GM21717 (cell line): ENCODE data around the gene DNAJB7.
"Not testable (repeated sequence)": the region's sequence is repeated elsewhere in the genome, so short reads cannot be mapped to it uniquely, and the experiment has no call there.

Experiments used
- ATAC-seq: cut with Tn5 transposase; IDR thresholded peaks from one replicate; pipeline ENCODE4 v1.9.1; 2021; ENCODE audit warnings: mild to moderate bottlenecking, moderate library complexity; ENCODE audit not compliant: unreplicated experiment

DNAJB7 gene

DNA sequence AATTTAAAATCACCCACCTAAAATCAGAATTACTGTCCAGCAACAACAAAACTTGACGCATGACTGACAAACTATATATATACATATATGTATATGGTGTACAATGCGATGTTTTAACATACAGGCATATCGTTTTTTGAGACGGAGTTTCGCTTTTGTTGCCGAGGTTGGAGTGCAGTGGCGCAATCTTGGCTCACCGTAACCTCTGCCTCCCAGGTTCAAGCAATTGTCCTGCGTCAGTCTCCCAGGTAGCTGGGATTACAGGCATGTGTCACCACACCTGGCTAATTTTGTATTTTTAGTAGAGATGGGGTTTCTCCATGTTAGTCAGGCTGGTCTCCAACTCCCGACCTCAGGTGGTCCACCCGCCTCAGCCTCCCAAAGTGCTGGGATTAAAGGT is 16.1 kb downstream of the DNAJB7 start:
- ATAC-seq, result not testable (repeated sequence)

DNA sequence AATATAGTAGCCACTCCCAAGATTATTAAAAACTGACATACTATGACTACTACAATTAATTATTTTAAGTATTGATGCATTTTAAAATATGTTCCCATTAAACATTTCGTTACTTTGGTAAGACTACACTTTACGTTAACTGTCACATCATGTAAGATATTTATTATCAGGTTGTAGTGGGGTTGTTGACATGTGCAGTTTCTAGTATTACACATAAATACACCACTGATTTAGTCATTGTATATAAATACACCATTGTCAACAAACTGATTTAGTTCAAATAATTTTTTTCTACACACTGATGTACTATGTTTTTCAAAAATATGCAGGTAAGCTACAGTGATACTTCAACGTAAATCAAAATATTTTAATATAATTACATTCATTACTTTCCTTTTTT is 17.0 kb downstream of the DNAJB7 start:
- no peak for ATAC-seq

DNA sequence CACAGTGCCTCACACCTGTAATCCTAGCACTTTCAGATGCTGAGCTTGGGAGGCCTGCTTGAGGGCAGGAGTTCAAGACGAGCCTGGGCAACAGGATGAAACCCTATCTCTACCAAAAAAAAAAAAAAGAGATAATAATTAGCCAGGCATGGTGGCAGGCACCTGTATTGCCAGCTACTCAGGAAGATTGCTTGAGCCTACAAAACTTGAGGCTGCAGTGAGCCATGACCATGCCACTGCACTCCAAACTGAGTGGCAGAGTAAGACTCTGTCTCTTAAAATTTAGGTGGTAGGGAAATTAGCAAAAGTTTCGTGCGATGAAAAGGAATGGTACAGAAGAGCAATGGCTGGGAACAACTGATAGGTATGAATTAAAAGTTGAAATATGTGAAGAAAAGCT is 23.4 kb downstream of the DNAJB7 start:
- ATAC-seq, result no peak

DNA sequence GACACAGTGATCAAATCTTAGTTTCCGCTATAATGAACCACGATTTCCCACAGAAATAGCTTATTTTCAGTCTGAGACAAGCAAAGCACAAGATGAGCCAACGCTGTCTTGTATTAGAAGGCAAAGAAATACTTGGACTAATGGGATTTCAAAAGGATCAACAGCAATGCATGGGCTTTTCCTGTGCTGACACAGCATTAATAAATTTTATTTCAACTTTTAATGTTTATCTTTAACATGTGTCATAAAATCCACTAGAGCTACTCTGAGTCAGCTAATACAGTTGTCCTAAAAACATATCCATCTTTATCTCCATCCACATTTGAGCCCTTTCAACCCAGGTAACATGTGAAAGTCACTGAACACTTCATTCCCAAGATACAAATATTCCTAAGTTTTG is 27.3 kb downstream of the DNAJB7 start:
- ATAC-seq, result no peak

DNA sequence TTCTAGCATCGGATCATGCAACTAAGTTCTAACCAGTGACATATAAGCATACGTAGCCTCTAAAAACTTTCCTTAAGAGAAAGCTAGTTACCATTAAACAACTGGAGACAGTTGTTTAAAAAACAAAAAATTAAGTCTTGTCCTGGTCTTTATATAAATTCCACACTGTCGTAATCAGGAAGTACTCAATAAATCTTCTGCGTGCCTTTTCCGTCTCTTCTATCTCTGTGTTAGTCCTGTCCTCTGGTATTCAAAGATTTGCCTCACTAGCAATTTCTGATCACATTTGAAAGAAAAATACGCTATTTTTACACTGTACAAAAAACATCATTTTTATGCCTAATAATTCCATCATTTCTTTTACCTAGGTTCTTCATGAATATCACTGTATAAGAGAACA is 32.8 kb downstream of the DNAJB7 start:
- ATAC-seq, result no peak

DNA sequence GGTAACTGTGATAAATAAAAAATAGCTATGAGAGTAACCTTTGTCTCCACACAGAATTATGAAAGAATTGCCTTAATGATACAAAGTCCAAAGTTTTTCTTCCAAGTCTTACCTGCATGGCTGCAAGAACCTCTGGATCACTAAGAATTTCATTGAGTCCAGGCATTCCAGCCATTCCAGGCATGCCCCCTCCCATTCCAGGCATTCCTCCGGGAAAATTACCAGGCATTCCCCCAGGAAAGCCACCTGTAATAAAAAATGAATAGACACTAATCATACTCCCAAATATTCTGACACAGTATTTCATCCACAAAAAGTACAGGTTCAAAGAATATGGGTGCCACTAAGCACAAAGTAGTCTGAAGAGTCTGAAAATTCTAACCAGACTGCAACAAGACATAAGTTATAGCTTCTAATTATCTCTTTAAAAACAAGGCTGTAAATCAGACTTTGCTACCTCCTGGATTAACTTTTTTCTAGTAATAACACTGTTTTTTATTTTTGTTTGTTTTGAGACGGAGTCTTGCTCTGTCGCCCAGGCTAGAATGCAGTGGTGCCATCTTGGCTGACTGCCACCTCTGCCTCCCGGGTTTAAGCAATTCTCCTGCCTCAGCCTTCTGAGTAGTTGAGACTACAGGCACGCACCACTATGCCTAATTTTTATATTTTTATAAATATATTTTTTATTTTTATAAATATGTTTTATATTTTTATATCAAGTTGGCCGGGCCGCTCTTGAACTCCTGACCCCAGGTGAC is 34.8 kb downstream of the DNAJB7 start:
- no peak for ATAC-seq

DNA sequence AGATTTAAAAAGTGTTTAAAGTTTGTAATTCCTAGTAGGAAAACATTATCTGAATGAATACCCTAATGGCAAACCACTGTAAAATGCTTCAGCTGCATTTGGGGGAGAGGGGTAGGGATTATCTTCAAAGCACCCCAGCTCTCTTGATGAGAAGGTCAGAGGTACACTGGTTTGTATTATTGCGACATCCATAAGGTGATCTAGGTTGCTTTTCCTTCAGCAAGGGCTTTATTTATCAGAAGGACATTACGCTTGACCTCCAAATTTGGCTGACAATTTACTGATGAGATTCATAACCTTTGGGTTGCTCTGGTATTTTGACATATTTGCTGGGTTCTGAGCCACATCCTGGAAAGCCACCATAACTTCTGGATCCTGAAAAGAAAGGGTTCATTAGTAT is 35.6 kb downstream of the DNAJB7 start:
- ATAC-seq, result not testable (repeated sequence)

DNA sequence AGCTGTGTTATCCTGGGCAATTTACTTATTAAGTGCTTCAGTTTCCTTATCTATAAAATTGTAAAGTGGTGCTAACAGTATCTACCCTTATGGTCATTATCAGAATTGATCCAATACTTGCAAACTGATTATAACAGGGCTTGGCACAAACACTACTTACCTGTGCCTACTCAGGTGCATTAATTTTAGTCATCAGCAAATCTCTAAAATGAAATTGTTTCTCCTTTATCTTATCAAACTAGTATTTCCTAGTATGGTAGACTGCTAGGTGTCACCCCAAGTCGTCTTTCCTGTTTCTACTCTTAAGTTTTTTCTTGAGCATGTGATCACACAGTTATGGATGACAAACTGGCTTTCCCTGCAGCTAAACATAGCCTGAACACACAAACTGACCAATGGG is 38.5 kb downstream of the DNAJB7 start:
- ATAC-seq, result no peak

DNA sequence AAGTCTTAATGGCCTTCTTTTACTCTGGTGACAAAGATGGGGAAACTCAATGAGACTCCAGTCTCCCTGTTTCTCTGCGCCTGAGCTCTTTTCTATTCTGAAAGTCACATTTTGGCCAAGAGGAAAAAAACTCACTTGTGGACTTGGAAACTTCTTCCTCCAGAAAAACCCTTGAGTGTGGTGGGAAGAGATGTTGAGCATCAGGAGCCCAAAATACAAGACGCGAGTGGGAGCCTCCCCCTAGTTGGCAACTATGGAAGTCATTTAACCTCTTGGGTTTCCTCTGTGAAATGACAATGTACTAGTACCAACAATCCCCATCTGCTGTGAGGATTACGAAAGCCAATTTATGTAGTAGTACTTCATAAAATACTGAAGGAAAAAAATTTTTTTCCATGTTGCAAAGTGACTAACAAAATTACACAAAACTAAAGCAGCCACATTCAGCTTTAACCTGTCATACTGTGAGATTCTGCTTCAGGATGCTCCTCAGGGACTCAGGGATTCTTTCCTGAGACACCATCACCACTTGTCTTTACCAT is 42.2 kb downstream of the DNAJB7 start:
- ATAC-seq, result no peak

DNA sequence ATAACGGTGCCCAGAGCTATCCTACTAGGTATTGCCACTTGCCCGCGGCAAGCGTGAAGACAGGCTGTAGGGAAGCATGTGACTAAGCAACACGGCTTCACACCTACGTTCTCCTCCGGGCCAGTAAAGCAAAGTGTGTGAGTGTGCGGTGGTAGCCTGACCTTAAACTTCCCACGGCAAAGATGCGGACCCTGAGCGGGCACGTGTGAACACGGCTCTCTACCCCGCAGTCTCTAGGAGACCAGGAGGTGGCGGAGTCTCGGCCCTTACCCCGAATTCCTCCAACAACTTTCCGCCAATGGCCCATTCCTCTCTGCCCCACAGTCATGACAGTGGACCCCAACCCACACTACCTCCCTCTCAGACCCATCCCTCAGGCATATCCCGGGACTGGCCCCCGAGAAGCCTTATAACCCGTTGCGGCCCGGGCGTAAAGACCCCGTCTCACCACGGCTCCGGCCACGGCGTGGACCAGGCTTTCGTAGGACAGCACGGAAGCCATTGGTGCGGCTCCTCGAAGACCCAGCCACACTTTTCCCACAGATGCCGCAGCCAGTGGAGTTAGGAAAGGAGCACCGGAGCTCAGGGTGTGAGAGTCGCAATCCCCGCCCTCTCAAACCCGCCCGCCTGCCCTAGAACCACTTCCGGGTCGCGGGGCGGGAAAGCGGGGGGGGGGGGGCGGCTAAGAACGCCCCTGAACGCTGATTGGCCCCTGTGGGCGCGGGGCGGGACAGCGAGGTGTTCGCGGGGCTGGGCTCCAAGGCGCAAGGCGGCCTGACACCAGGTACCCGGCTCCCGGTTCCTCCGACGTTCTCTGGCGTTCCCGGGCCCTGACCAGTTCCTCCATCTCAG is 42.9 kb downstream of the DNAJB7 start, which contains the start of gene SLC25A17:
Gene SLC25A17, minus strand, starts transcription at position 600 of the 852 bp plus-strand sequence. Its CDS starts 98 bp downstream, at position 502.
- ATAC-seq, result peak; percentile 76

DNA sequence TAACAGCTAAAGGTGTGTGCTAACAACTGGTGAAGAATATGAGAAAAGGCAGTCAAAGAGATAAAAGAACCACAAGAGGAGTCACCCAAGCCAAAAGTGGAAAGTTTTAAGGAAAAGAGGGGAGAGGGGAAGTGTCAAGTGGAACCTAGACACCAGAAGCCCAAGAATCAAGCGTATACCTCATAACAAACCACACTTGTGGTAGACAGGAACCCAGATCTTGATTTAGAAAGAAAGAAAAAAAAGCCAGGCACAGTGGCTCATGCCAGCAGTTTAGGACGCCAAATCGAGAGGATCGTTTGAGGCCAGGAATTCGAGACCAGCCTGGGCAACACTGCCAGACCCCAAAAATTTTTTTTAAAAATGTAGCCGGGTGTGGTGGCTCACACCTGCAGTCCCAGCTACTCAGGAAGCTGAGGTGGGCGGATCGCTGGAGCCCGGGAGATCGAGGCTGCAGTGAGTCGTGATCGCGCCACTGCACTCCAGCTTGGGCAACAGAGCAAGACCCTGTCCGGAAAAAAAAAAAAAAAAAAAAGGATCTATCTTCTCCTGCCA is 43.6 kb downstream of the DNAJB7 start:
- peak; percentile 9 for ATAC-seq

DNA sequence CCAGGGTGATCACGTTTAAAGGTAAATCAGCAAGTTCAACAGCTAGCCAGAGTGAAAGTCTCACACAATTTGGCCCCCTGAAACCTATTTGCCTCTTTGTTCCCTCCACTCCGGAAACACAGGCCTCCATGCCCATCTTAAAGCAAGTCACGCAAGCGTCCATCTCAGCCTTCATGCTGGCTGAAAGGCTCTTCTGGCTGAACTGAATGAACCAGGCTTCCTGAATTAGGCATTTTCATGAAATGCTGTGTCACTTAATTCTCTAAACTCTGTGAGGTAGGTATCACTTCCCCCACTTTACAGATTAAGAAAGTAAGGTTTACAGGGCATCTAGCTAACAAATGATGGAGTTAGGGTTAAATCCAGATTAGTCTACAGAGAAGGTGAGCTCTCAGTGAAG is 44.2 kb downstream of the DNAJB7 start:
- ATAC-seq, result no peak

DNA sequence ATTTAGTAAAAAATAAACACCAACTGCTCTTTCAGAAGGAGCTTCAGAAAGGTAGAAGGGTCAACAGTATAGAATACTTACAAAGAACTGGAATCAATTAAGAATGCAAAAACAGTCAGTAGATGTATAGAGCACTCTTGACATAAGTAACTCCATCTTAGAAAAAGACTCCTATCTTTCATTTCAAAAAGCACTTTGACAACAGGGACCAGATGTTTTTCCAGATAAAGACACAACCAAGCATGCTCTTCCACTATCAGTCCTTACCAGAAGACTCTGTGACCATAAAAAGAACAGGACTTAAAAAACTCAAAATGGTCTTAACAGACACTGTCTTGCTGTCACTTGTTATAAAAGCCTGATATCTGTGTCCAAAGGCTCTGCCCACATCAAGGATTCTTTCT is 48.0 kb downstream of the DNAJB7 start:
- ATAC-seq, result no peak
